ENCODE data around the gene GALNTL6. TPM values are rescaled to one million over a fixed set of nuclear protein-coding genes. Genes with fewer than 3 reads are reported as not detected.

The GALNTL6 gene
- under 0.01 TPM in 1 of 2 replicates, not detected in the other for total RNA-seq

GRCh38 chr4:171812665-171813525 is at the start of gene GALNTL6:
Gene GALNTL6, plus strand, starts transcription at chr4:171813404.

All from bronchial smooth muscle cell (primary cell).